EH (cell line): ENCODE data around the gene RNF222.

Source experiments
- DNase-seq: peaks from one replicate; pipeline ENCODE4 v3.0.0-alpha.2; 2015; ENCODE audit warnings: low read depth

Gene RNF222

GRCh38 chr17:8397636-8398035, at the start of gene RNF222:
TSS of gene RNF222 (minus strand) at chr17:8397827. CDS start at chr17:8393461, 4,366 bp downstream.
- DNase-seq = no peak

- no peak for DNase-seq
Observed at GRCh38 chr17:8445536-8445935, 47.9 kb upstream of the RNF222 start.

- no peak for DNase-seq
Observed at GRCh38 chr17:8444494-8444893, 46.9 kb upstream of the RNF222 start.

GRCh38 chr17:8443756-8444155, 46.1 kb upstream of the RNF222 start:
- no peak for DNase-seq

- no peak for DNase-seq
Observed at GRCh38 chr17:8442310-8442709, 44.7 kb upstream of the RNF222 start.

GRCh38 chr17:8441690-8442089, 44.1 kb upstream of the RNF222 start:
- DNase-seq = no peak

GRCh38 chr17:8439681-8440080, 42.1 kb upstream of the RNF222 start:
- no peak for DNase-seq

GRCh38 chr17:8438441-8438840, 40.8 kb upstream of the RNF222 start:
- DNase-seq = no peak

GRCh38 chr17:8436844-8437171, 39.2 kb upstream of the RNF222 start:
- DNase-seq = peak; percentile 20

- peak; percentile 77 for DNase-seq
Observed at GRCh38 chr17:8436169-8436843, 38.7 kb upstream of the RNF222 start.

- DNase-seq = peak; percentile 98
Observed at GRCh38 chr17:8435245-8436168, 37.9 kb upstream of the RNF222 start, which contains the start of gene NDEL1. TSS of gene NDEL1 (plus strand) at chr17:8435884. CDS start at chr17:8444272, 8,388 bp downstream.

- peak; percentile 70 for DNase-seq
Observed at GRCh38 chr17:8430966-8431365, 33.3 kb upstream of the RNF222 start.

- DNase-seq = no peak
Observed at GRCh38 chr17:8426802-8427201, 29.2 kb upstream of the RNF222 start.

GRCh38 chr17:8426094-8426720, 28.6 kb upstream of the RNF222 start:
- no peak for DNase-seq

- DNase-seq = no peak
Observed at GRCh38 chr17:8421571-8421970, 23.9 kb upstream of the RNF222 start.

- DNase-seq = peak; percentile 64
Observed at GRCh38 chr17:8420041-8420934, 22.7 kb upstream of the RNF222 start.

- no peak for DNase-seq
Observed at GRCh38 chr17:8419305-8419704, 21.7 kb upstream of the RNF222 start.

- DNase-seq = no peak
Observed at GRCh38 chr17:8418471-8418870, 20.8 kb upstream of the RNF222 start.

GRCh38 chr17:8417806-8418205, 20.2 kb upstream of the RNF222 start:
- no peak for DNase-seq

GRCh38 chr17:8413938-8414337, 16.3 kb upstream of the RNF222 start:
- no peak for DNase-seq

GRCh38 chr17:8413328-8413727, 15.7 kb upstream of the RNF222 start:
- no peak for DNase-seq

GRCh38 chr17:8412089-8412488, 14.5 kb upstream of the RNF222 start:
- peak; percentile 30 for DNase-seq
